ENCODE results near the gene HMCN2.

DNA sequence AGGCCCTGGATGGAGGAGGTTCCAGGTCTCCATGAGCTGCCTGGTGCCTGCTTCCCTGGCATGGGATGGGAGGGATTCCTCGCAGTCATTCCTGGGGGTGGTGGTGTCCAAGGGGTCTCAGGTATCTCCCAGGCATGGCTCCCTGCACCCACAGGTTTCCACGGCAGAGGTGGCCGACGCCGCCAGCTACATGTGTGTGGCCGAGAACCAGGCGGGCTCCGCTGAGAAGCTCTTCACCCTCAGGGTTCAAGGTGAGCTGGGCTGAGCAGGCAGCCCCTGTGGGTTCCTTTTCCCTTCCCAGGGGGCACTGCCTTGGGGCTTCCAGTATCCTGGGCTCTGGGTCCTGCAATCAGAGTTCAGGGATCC is 117.8 kb downstream of the HMCN2 start:
- TF ChIP-seq CEBPB (IDR thresholded peaks at IDR 0.05) (no peak), RAD21 (IDR thresholded peaks at IDR 0.05; ENCODE audit: low read depth) (no peak), REST (IDR thresholded peaks at IDR 0.05; ENCODE audit: low read depth) (no peak), EGR1 (IDR thresholded peaks at IDR 0.05) (no peak), TEAD4 (IDR thresholded peaks at IDR 0.05) (no peak), EP300 (IDR thresholded peaks at IDR 0.05; ENCODE audit: borderline replicate concordance) (no peak), TCF12 (IDR thresholded peaks at IDR 0.05; ENCODE audit: low read depth) (no peak), CREB1 (IDR thresholded peaks at IDR 0.05; ENCODE audit: low read depth) (no peak), NFIC (IDR thresholded peaks at IDR 0.05) (no peak), TAF1 (IDR thresholded peaks at IDR 0.05; ENCODE audit: low read depth) (no peak), ZBTB7A (IDR thresholded peaks at IDR 0.05; ENCODE audit: low read depth) (no peak), USF1 (IDR thresholded peaks at IDR 0.05) (no peak), FOXM1 (IDR thresholded peaks at IDR 0.05; ENCODE audit: borderline replicate concordance, low read depth) (no peak)
- TF ChIP-seq, protein P1, sequence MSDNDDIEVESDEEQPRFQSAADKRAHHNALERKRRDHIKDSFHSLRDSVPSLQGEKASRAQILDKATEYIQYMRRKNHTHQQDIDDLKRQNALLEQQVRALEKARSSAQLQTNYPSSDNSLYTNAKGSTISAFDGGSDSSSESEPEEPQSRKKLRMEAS (IDR thresholded peaks at IDR 0.05): no peak
